GM21825 (cell line): ENCODE results near the gene SLC45A2.
"Not testable (repeated sequence)": the region's sequence is repeated elsewhere in the genome, so short reads cannot be mapped to it uniquely, and the experiment has no call there.

ENCODE experiments used
- ATAC-seq: cut with Tn5 transposase; IDR thresholded peaks from one replicate; pipeline ENCODE4 v1.9.1; 2021; ENCODE audit warnings: mild to moderate bottlenecking, moderate library complexity; ENCODE audit not compliant: unreplicated experiment

SLC45A2 gene

GRCh38 chr5:33984671-33985124 is at the start of gene SLC45A2:
Gene SLC45A2 (minus strand): TSS chr5:33984693. CDS start chr5:33984583, 110 bp downstream.
- ATAC-seq: no peak

- ATAC-seq: no peak
Measured at GRCh38 chr5:34031966-34032365, 47.5 kb upstream of the SLC45A2 start.

- no peak for ATAC-seq
Measured at GRCh38 chr5:34031117-34031516, 46.6 kb upstream of the SLC45A2 start.

- ATAC-seq: not testable (repeated sequence)
Measured at GRCh38 chr5:34030585-34030984, 46.1 kb upstream of the SLC45A2 start.

GRCh38 chr5:34030048-34030447 is 45.6 kb upstream of the SLC45A2 start:
- ATAC-seq: no peak

GRCh38 chr5:34028349-34028748 is 43.9 kb upstream of the SLC45A2 start:
- no peak for ATAC-seq

- no peak for ATAC-seq
Measured at GRCh38 chr5:34026089-34026761, 41.7 kb upstream of the SLC45A2 start.

GRCh38 chr5:34022121-34022705 is 37.7 kb upstream of the SLC45A2 start:
- peak; percentile 91 for ATAC-seq

- no peak for ATAC-seq
Measured at GRCh38 chr5:34021334-34021733, 36.8 kb upstream of the SLC45A2 start.

GRCh38 chr5:34020726-34021125 is 36.2 kb upstream of the SLC45A2 start:
- ATAC-seq: no peak

GRCh38 chr5:34017254-34017653 is 32.8 kb upstream of the SLC45A2 start:
- no peak for ATAC-seq

- ATAC-seq: no peak
Measured at GRCh38 chr5:34016750-34017149, 32.3 kb upstream of the SLC45A2 start.

GRCh38 chr5:34016222-34016621 is 31.7 kb upstream of the SLC45A2 start:
- ATAC-seq: no peak

GRCh38 chr5:34015120-34015822 is 30.8 kb upstream of the SLC45A2 start:
- ATAC-seq: no peak

GRCh38 chr5:34014626-34015025 is 30.1 kb upstream of the SLC45A2 start:
- ATAC-seq: no peak

GRCh38 chr5:34013547-34013946 is 29.1 kb upstream of the SLC45A2 start:
- ATAC-seq: no peak

GRCh38 chr5:34012791-34013190 is 28.3 kb upstream of the SLC45A2 start:
- no peak for ATAC-seq

GRCh38 chr5:34011536-34011935 is 27.0 kb upstream of the SLC45A2 start:
- ATAC-seq: no peak

GRCh38 chr5:34010146-34010545 is 25.7 kb upstream of the SLC45A2 start:
- not testable (repeated sequence) for ATAC-seq

GRCh38 chr5:34009610-34010009 is 25.1 kb upstream of the SLC45A2 start:
- ATAC-seq: no peak

- no peak for ATAC-seq
Measured at GRCh38 chr5:34008802-34009201, 24.3 kb upstream of the SLC45A2 start.
